Esophagus mucosa (tissue), 1 donor: ENCODE results near the gene C14orf93. TPM values are rescaled to one million over a fixed set of nuclear protein-coding genes. Genes with fewer than 3 reads are reported as not detected.
"Not testable (repeated sequence)": the region's sequence is repeated elsewhere in the genome, so short reads cannot be mapped to it uniquely, and the experiment has no call there.

Experiments
- ATAC-seq: fragments of 200-7000 bp; cut with Tn5 transposase; one replicate; pipeline ENCODE4 v1.9.1; 2020
- total RNA-seq: library from RNA; stranded (reverse); gene quantifications from one replicate; pipeline ENCODE4 v1.2.4, GENCODE V29; 2023
- donor health status: DM: yes; HTN: yes; CAD: no.

C14orf93 gene
- total RNA-seq, 1 donor from 2014 or later, result 4.6 TPM

- ATAC-seq, result no peak
Observed at GRCh38 chr14:23020143-23021128, 10.5 kb upstream of the C14orf93 start.

- no peak for ATAC-seq
Observed at GRCh38 chr14:23018107-23018506, 8.2 kb upstream of the C14orf93 start.

- no peak for ATAC-seq
Observed at GRCh38 chr14:23017091-23017490, 7.1 kb upstream of the C14orf93 start.

DNA sequence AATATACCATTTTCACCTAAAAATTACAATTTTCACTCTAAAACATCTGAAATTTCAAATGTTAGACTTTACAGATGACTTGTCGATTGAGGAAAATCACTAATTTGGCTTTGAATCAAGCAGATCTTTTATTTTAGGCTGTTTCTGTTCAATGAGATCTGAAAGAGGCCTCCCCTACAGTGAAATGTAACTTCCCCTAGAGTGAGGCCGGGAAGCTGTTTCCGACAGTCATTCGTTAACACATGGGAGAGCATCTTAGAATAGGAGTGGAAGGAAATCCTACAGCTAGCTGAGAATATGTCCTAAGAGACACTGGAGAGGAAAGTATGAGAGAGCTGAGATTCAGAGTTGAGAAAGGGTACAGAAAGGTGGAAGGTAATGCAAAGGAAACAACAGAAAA lies 5.7 kb upstream of the C14orf93 start:
- ATAC-seq, result no peak

DNA sequence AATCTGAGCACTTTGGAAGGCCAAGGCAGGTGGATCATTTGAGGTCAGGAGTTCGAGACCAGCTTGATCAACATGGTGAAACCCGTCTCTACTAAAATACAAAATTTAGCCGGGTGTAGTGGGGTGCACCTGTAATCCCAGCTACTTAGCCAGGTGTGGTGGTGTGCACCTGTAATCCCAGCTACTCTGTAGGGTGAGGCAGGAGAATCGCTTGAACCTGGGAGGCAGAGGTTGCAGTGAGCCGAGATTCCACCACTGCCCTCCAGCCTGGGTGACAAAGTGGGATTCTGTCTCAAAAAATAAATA lies 3.8 kb upstream of the C14orf93 start:
- not testable (repeated sequence) for ATAC-seq

DNA sequence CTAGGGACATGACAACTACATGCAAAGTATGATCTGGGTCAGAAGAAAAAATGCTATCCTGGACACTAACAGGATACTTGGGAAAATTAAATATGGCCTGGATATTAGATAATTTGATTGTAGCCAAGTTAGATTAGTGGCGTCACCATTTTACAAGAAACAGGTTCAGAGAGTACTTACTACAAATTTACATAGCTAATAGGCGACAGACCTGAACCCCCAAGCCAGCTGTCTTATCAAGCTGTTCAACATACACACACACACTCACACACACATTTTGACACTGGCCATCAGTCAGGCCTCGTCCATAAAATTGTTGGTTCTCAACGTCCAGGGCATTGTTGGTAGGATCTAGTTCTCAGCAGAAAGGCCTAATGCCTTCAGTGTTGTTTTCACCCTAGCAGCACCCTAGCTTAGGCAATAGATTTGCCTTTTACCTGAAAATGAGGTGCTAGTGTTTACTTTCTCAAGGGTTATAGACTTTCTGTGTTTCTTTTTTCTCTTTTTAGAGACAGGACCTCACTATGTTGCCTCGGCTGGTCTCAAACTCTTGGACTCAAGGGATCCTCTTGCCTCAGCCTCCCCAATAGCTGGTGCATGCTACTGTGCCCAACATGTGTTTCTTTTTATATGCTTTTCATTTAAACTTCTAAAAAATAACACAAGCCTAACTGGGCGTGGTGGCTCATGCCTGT lies 3.3 kb upstream of the C14orf93 start:
- ATAC-seq, result no peak

DNA sequence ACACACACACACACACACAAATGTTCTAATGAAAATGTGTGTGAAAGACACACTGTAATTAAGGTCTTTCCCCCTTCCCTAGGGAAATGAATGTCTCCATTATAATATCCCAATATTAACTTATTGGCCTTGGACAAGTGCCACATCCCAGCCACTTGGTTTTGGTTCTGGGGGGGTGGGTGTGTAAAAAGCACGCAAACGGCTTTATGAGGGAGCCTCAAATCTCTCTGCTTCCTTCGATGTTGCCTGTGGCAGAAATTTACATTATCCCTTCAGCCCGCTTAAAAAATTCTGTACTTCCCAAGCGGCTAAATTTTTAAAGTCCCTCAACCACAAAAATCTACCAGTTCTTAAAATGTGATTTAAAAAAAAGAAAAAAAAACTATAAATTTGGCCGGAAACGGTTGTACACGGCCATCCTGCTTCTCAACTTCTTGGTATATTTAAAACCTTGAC lies 432 bp downstream of the C14orf93 start:
- ATAC-seq, result no peak

DNA sequence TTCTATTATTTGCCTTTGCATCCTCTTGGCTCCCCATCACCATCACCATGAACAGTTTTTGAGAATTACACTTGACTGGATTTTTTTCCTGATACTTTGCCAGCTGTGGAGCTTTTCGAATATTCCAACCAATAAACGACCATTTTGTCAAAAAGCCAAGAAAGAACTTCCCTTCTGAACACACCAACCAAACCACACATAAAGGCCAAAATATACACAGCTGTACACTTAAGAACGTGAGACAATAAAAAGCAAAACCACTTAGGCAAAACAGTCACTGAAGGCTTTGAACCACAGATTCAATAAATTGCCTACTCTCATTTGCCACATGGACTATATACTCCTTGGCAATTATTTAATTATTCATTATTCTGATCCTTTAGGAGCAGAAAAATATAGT lies 1.1 kb downstream of the C14orf93 start:
- no peak for ATAC-seq

DNA sequence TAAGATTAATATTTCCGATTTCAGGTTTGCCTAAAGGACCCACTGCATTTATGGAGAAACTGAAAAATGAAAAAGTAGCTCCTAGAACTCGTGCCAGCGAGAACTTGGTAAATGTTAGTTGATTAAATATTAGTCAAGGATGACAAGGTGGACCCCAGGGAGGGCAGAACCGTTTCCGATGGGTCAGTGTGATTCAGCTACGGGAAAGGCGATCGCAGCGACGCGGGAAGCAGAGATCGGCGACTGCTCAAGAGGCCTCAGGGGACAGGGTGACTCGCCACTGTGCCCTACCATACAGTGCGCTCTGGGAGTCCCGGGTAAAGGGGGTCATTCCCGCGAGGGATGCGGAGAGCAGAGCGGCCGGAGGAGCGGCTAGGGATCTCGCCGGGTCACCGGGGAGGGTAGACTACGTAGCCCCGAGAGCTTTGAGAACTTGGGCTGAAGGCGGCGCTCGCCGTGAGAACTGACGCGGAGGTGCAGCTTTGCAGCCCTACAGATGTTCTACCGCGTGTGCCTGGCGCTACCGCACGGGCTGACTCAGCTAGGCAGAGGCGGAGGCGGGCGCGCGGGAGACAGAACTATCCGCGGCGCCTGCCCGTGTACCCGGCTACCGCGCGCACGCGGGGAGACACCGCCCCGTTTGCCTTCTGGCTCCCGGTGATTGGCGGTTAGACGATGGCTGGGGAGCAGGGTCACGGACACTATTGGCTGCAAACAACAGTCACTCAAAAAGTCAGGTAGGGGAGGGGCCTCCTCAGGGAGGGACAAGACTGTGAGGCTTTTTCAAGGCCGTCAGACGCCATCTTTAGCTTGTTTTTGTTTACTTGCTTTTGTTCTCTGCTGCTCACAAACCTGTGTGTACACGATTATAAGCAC lies 3.2 kb downstream of the C14orf93 start:
- ATAC-seq, result peak; percentile 99

- ATAC-seq, result no peak
Observed at GRCh38 chr14:23006188-23006534, 3.8 kb downstream of the C14orf93 start.

DNA sequence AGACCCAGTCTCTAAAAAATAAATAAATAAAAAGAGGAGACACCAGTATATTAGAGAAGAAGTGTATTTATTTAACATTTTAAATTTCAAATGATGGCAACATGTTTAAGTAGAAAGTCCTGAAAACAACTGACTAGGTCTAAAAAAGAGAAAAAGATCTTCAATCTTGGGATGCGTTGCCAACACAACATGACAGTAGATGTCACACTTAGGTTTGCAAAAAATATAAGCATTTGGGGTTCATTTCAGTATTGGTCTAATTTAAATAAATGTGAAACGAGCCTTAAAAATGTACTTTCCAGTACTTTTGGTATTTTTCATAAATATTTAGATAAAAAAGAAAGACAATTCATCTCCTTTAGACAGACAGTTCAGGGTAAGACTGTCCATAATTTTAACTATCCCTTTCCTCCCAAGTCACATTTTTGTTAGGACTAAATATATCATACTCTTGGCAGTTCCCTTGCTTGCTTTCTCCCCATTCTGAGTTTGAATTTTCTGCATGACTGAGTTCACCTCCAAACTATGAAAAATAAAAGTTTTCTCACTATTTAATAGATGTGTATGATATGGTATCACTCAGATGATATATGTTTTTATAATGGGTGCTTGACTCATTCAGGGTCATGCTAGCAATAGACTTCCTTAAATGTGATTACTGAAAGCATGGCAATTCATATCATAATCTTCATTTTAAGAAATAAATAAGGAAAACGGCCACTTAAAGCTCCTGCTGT lies 4.3 kb downstream of the C14orf93 start:
- ATAC-seq, result no peak

GRCh38 chr14:23004274-23004673 lies 5.7 kb downstream of the C14orf93 start:
- ATAC-seq, result not testable (repeated sequence)

DNA sequence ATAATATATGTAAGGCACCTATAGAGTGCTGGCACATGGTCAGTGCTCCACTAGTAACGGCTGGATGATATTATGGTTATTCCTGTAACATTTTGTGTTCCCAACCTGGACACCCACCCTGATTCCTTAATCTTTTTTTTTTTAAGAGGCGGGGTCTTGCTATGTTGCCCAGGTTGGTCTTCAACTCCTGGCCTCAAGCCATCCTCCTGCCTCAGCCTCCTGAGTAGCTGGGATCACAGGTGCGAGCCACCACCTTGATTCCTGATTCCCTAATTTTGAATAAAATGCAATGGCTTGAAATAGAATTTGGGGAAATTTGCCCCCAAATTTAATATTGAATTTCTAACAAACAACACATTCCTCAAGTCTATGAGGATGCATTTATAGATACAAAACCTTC lies 7.4 kb downstream of the C14orf93 start:
- no peak for ATAC-seq

DNA sequence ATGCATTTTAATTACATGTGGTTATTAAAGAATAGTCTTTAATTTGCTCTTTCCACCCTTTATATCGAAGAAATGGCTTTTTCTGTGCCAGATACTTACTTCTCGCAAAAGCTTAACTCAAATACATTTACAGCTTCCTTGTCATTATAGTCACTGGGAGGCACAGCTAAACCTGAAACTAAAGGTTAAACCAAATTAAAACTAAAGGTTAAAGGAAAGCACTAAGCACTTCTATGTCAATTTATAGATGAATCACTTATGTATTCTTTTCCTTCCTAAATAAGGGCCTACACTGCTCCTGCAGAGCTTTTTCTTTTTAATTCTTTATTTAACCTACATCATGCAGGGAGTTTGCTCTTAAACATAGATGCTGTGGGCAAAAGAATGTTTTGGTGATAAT lies 9.1 kb downstream of the C14orf93 start:
- ATAC-seq, result no peak

GRCh38 chr14:22998329-22999012 lies 11.5 kb downstream of the C14orf93 start:
- no peak for ATAC-seq

DNA sequence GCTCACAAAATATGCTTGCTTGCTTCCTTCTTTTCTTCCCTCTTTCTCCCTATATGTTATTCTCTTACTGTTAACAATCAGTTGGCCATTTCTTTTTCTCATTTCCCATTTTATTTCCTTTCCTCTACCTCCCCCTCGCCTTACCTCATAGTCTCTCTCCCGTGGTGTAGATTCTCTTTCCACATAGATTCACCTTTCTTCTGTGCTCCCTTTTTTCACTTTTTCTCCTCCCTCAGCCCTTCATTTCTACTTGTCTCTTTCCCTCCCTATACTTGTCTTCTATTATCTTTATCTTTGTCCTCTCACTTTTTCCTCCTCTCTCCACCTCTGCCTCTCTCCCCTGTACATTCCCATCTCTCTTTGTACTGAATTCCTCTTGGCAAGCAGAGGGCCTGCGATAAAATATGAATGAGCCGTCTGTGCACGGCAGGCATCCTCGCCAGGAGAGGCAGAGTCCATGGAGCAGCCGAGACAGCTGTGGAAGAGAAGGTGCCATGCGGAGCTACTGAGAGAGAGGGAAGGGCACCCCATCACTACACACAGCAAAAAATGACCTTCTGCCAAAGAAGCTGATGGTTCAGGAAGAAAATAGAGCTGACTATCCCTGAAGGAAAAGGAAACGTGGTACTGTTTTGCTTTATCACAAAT lies 12.1 kb downstream of the C14orf93 start:
- no peak for ATAC-seq

GRCh38 chr14:22996768-22997654 lies 12.9 kb downstream of the C14orf93 start:
- ATAC-seq, result no peak

DNA sequence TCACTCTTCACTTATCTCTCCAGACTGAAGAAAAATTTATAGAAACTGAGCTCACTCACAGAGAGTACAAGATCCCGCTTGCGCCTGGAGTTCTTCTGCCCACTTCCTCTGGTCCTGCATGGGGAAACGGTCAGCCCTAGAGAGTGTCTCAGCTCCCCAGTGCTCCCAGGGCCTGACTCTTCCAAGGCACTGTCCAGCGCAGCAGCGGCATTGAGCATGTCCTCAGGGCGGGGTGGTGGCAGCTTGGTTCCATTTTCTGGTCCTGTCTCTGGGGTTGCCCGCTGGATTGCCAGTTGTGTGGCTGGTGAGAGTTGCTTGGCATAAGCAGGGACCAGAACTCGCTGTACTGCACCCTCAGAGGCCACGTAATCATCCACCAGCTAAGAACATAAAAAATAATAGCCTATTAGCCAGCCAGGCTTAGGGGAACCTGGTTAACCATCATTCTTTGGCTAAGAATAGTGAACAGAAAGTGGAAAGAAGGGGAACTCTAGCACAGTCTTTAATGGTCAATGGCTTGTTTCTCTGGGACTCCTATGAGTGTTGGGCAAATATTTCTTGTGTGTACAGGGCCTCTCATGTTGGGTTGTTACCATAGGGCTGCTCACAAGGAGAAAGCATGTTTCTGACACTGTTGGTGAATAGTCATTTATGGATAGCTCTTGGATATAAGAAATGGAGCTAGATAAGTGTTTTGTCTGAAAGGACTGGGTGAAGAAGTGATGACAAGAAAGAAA lies 13.9 kb downstream of the C14orf93 start:
- no peak for ATAC-seq

DNA sequence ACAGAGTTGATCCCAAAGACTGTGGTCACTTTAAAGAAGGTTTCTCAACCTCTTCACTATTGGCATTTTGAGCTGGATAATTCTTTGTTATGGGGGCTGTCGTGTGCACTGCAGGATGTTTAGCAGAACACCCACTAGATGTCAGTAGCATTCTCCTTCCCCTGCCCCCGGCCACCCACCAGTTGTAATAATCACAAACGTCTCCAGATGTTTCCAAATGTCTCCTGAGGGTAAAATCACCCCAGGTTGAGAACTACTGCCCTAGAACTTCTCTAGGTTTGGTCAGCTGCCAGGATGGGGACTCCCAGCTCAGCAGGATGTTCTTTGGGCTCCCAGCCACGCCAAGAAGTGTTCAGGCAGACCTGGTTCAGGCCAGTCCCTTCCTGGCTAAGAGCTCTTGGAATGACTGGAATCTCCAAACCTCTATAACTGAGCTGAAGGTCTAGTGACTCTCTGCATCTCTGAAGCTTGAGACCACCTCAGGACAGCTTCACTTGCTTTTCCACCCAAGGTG lies 15.1 kb downstream of the C14orf93 start:
- no peak for ATAC-seq
